ENCODE measurements around the gene NEAT1.
A peak's percentile ranks its signal among the peaks of the same experiment; 100 is the strongest.

NEAT1 gene

GRCh38 chr11:65424205-65425104 lies 1.9 kb downstream of the NEAT1 start:
- DNase-seq = peak; percentile 65

GRCh38 chr11:65425105-65425970 lies 2.7 kb downstream of the NEAT1 start:
- DNase-seq = peak; percentile 74

- peak; percentile 78 for DNase-seq
These were observed 3.6 kb downstream of the NEAT1 start for GRCh38 chr11:65425971-65426838.

- peak; percentile 81 for DNase-seq
These were observed 4.5 kb downstream of the NEAT1 start for GRCh38 chr11:65426839-65427690.

GRCh38 chr11:65427691-65428577 lies 5.3 kb downstream of the NEAT1 start:
- DNase-seq = peak; percentile 80

- DNase-seq = no peak
These were observed 6.0 kb downstream of the NEAT1 start for GRCh38 chr11:65428578-65429067.

GRCh38 chr11:65429068-65429681 lies 6.6 kb downstream of the NEAT1 start:
- peak; percentile 69 for DNase-seq

- peak; percentile 72 for DNase-seq
These were observed 7.3 kb downstream of the NEAT1 start for GRCh38 chr11:65429724-65430405.

GRCh38 chr11:65430406-65431217 lies 8.0 kb downstream of the NEAT1 start:
- peak; percentile 65 for DNase-seq

- peak; percentile 21 for DNase-seq
These were observed 9.0 kb downstream of the NEAT1 start for GRCh38 chr11:65431451-65432099.

- DNase-seq = no peak
These were observed 9.6 kb downstream of the NEAT1 start for GRCh38 chr11:65432100-65432650.

GRCh38 chr11:65432686-65433582 lies 10.3 kb downstream of the NEAT1 start:
- peak; percentile 42 for DNase-seq

- DNase-seq = peak; percentile 6
These were observed 11.1 kb downstream of the NEAT1 start for GRCh38 chr11:65433657-65434056.

GRCh38 chr11:65434057-65434666 lies 11.6 kb downstream of the NEAT1 start:
- DNase-seq = peak; percentile 18

- peak; percentile 39 for DNase-seq
These were observed 12.2 kb downstream of the NEAT1 start for GRCh38 chr11:65434667-65435410.
